ENCODE measurements around the gene SF1. TPM values are rescaled to one million over a fixed set of nuclear protein-coding genes. Genes with fewer than 3 reads are reported as not detected.

SF1 gene
- total and polyA plus RNA-seq, 2 of the 8 experiments (the other 6 are each of a cell fraction or from before 2014, with no cell fraction given) = 72.7 to 353 TPM

DNA sequence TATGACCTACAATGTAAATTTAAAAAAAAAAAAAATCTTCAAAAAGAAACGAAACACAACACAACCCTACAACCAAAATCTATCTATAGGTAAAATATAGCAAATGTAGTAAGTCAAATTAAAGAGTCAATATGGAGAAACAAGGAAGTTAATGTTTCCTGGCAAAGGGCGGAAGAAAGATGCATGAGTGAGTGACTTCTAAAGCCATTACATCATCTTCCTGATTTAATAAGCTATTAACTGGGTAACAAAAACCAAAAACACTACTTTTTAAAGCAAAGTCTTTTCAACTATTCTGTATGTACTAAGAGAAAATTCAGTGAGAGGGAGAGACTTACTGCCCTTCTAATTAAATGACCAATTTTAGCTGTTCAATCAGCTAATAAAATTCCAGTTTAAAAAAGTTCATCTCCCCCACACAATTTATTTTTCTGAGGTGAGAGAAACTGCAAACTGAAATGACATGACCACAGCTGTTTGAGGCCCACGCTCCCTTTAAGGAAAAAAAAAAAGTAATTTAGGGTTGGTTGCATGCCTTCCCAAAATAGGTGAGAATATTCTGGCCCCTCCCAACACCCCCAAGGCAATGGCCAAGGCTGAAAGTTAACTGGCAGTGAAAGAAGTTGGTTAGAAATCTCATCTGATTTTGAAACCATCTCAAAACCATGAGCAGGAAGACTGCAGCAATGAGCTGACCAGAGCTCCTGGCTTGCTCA, 5.9 kb downstream of the SF1 start (continued):
- TF ChIP-seq EGR1 (IDR thresholded peaks at IDR 0.05; ENCODE audit: borderline replicate concordance, low read depth, low read length) (no peak), HDAC2 (IDR thresholded peaks at IDR 0.05; ENCODE audit: borderline replicate concordance in 1 of 2, low read depth in 2 of 2, low read length in 2 of 2) (no peak), PHF8 (conservative IDR thresholded peaks at IDR 0.05; ENCODE audit: low read depth, low read length) (no peak), ASH2L (IDR thresholded peaks at IDR 0.05; ENCODE audit: low read length) (no peak), BACH1 (IDR thresholded peaks at IDR 0.05; ENCODE audit: low read length) (no peak), CREB1 (IDR thresholded peaks at IDR 0.05) (no peak), GTF2F1 (IDR thresholded peaks at IDR 0.05; ENCODE audit: borderline replicate concordance, low read depth, low read length) (no peak)

Measured in H1 (cell line).